RWPE2 (cell line): ENCODE measurements around the gene KCNV2.
A peak's percentile ranks its signal among the peaks of the same experiment; 100 is the strongest.

Experiments
- ATAC-seq: fragments of 200-7000 bp; cut with Tn5 transposase; 3 replicates; pipeline ENCODE4 v1.9.1; 2021; ENCODE audit warnings: low read depth
- DNase-seq: peaks from one replicate; pipeline ENCODE4 v3.0.0-alpha.2; 2020; ENCODE audit warnings: low spot score
- H3K27ac ChIP-seq: fragments of 450-650 bp; 2 replicates; pipeline ENCODE4 v1.5.1; 2017; ENCODE audit warnings: mild to moderate bottlenecking; ENCODE audit not compliant: poor library complexity, severe bottlenecking
- H3K27me3 ChIP-seq: fragments of 250-450 bp; sonication (Bioruptor Pico); 2 replicates; pipeline ENCODE4 v1.5.1; 2021; ENCODE audit warnings: mild to moderate bottlenecking, moderate library complexity; ENCODE audit not compliant: insufficient read depth, poor library complexity, severe bottlenecking
- H3K36me3 ChIP-seq: fragments of 250-450 bp; sonication (Bioruptor Pico); 2 replicates; pipeline ENCODE4 v1.5.1; 2020; ENCODE audit warnings: low read depth, mild to moderate bottlenecking, moderate library complexity
- H3K4me1 ChIP-seq: fragments of 250-450 bp; sonication (Bioruptor Pico); 2 replicates; pipeline ENCODE4 v1.5.1; 2021; ENCODE audit warnings: mild to moderate bottlenecking, moderate library complexity; ENCODE audit not compliant: insufficient read depth, poor library complexity, severe bottlenecking
- H3K4me3 ChIP-seq: fragments of 250-450 bp; sonication (Bioruptor Pico); 2 replicates; pipeline ENCODE4 v1.5.1; 2021; ENCODE audit warnings: mild to moderate bottlenecking, moderate library complexity; ENCODE audit not compliant: severe bottlenecking
- H3K9me3 ChIP-seq: fragments of 250-450 bp; sonication (Bioruptor Pico); 2 replicates; pipeline ENCODE4 v1.5.1; 2021; ENCODE audit warnings: mild to moderate bottlenecking, moderate library complexity; ENCODE audit not compliant: severe bottlenecking
- TF ChIP-seq, protein P1 (sequence below): fragments of 450-650 bp; IDR thresholded peaks from one replicate; pipeline ENCODE4 v1.5.1; 2017; ENCODE audit warnings: mild to moderate bottlenecking, moderate library complexity; ENCODE audit not compliant: poor library complexity, severe bottlenecking

The KCNV2 gene

GRCh38 chr9:2725126-2725525 is 7.8 kb downstream of the KCNV2 start:
- Histone ChIP-seq H3K36me3 (no peaks in the 10 kb centered on the region), H3K4me1 (peaks cover 5% of the 10 kb centered on the region)
- TF ChIP-seq, protein P1, sequence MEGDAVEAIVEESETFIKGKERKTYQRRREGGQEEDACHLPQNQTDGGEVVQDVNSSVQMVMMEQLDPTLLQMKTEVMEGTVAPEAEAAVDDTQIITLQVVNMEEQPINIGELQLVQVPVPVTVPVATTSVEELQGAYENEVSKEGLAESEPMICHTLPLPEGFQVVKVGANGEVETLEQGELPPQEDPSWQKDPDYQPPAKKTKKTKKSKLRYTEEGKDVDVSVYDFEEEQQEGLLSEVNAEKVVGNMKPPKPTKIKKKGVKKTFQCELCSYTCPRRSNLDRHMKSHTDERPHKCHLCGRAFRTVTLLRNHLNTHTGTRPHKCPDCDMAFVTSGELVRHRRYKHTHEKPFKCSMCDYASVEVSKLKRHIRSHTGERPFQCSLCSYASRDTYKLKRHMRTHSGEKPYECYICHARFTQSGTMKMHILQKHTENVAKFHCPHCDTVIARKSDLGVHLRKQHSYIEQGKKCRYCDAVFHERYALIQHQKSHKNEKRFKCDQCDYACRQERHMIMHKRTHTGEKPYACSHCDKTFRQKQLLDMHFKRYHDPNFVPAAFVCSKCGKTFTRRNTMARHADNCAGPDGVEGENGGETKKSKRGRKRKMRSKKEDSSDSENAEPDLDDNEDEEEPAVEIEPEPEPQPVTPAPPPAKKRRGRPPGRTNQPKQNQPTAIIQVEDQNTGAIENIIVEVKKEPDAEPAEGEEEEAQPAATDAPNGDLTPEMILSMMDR = no peak

GRCh38 chr9:2725898-2726649 is 8.8 kb downstream of the KCNV2 start:
- ATAC-seq (no peak), DNase-seq (no peak)
- Histone ChIP-seq H3K36me3 (no peaks in the 10 kb centered on the region), H3K9me3 (no peaks in the 10 kb centered on the region), H3K27me3 (no peaks in the 10 kb centered on the region), H3K27ac (no peak overlapping the region), H3K4me3 (no peak overlapping the region), H3K4me1 (peaks cover 5% of the 10 kb centered on the region)
- TF ChIP-seq, protein P1 = no peak

More at GRCh38 chr9:2725126-2725525, 7.8 kb downstream of the KCNV2 start:
- no peak overlapping the region for H3K27ac ChIP-seq
- H3K4me3 ChIP-seq = no peak overlapping the region
- no peak for DNase-seq
- no peaks in the 10 kb centered on the region for H3K27me3 ChIP-seq
- no peaks in the 10 kb centered on the region for H3K9me3 ChIP-seq
- ATAC-seq = no peak

- Histone ChIP-seq H3K27ac (no peak overlapping the region), H3K27me3 (no peaks in the 10 kb centered on the region), H3K4me1 (peaks cover 5% of the 10 kb centered on the region), H3K9me3 (no peaks in the 10 kb centered on the region), H3K36me3 (no peaks in the 10 kb centered on the region), H3K4me3 (no peak overlapping the region)
- TF ChIP-seq, protein P1 = no peak
- peak; percentile 48 for ATAC-seq
- DNase-seq = no peak
These were observed 9.5 kb downstream of the KCNV2 start for GRCh38 chr9:2726650-2727340.

DNA sequence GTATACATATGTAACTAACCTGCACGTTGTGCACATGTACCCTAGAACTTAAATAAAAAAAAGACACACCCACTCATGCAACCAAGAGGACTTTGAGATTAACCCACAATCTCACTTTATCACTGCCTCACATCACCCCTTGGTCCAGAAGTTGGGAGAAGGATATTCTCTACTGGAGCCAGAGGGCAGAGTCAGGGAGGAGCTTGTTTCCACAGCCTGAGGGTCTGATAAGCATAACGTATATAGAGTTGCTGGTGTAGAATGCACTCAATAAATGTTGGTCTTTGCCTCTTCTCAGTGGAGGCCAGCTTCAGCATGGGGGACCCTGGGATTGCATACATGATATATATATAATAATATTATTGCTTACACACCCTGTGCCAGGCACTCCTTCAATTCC is 10.1 kb downstream of the KCNV2 start:
- Histone ChIP-seq H3K4me1 (peaks cover 5% of the 10 kb centered on the region), H3K27me3 (no peaks in the 10 kb centered on the region), H3K9me3 (no peaks in the 10 kb centered on the region), H3K27ac (no peak overlapping the region), H3K4me3 (no peak overlapping the region), H3K36me3 (no peaks in the 10 kb centered on the region)
- no peak for ATAC-seq
- TF ChIP-seq, protein P1 = no peak
- DNase-seq = no peak
